Measurements from ENCODE around the gene CYP1B1.
"Not testable (repeated sequence)": the region's sequence is repeated elsewhere in the genome, so short reads cannot be mapped to it uniquely, and the experiment has no call there.

CYP1B1 gene

DNA sequence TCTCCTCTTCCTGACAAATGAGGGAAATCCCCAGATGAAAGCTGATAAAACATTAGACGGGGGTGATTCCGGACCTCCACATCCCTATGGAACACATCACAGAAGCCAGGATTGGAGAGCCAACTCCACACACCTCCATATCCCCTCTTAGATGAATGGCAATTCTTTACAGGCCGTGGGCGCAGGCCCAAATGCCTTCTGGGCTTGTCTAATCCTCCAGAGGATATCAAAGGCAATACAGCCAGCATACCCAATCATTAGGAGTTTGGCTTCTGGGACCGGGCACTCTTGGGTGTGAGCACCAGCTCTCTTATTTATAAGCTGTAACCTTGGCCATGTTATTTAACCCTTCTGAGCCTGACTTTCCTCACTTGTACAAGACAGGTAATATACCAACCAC lies 15.0 kb upstream of the CYP1B1 start:
- H2AFZ ChIP-seq (ENCODE audit: insufficient read depth, low read length, poor library complexity) = no peak overlapping the region
- H3K27ac ChIP-seq (ENCODE audit: low read depth, low read length) = no peak overlapping the region
- DNase-seq = no peak
- H3K4ac ChIP-seq (ENCODE audit: low read depth, low read length) = no peak overlapping the region
- peaks cover 2% of the 10 kb centered on the region for H3K9me3 ChIP-seq (ENCODE audit: insufficient read depth, low read depth, low read length)
- H3K79me2 ChIP-seq (ENCODE audit: control insufficient read depth, insufficient read depth, low read length, poor library complexity) = no peaks in the 10 kb centered on the region
- no peak overlapping the region for H3K4me3 ChIP-seq (ENCODE audit: low read depth, low read length)
- no peak overlapping the region for H3K9ac ChIP-seq (ENCODE audit: low read length)
- no peak overlapping the region for H2AK5ac ChIP-seq (ENCODE audit: low read length)
- H3K79me1 ChIP-seq (ENCODE audit: low read length) = no peaks in the 10 kb centered on the region
- H3K36me3 ChIP-seq (ENCODE audit: control insufficient read depth in 1 of 2, insufficient read depth in 2 of 2, low read length in 2 of 2) = no peaks in the 10 kb centered on the region
- H4K12ac ChIP-seq (ENCODE audit: low read depth, low read length) = no peak overlapping the region
- no peak overlapping the region for H2BK12ac ChIP-seq (ENCODE audit: low read length)
- H3K4me1 ChIP-seq (ENCODE audit: control insufficient read depth in 1 of 2, insufficient read depth in 2 of 2, low read length in 2 of 2) = peaks cover 9 to 11% of the 10 kb centered on the region in 2 experiments
- H4K91ac ChIP-seq (ENCODE audit: low read depth, low read length) = no peak overlapping the region
- H4K8ac ChIP-seq (ENCODE audit: low read depth, low read length) = no peak overlapping the region
- WGBS (ENCODE audit: extremely low coverage, insufficient coverage, insufficient read length) = no CpG with 5 or more reads among the region's 5 CpGs
- no peak overlapping the region for H3K18ac ChIP-seq (ENCODE audit: low read length)
- H3K4me2 ChIP-seq (ENCODE audit: low read length) = no peak overlapping the region
- no peak overlapping the region for H3K23ac ChIP-seq (ENCODE audit: low read length)
- H2BK5ac ChIP-seq (ENCODE audit: low read depth, low read length, poor library complexity) = no peak overlapping the region
- H2BK120ac ChIP-seq (ENCODE audit: insufficient read depth, low read length, poor library complexity) = no peak overlapping the region
- H3K27me3 ChIP-seq (ENCODE audit: insufficient read depth, low read length) = no peaks in the 10 kb centered on the region
- no peak overlapping the region for H3K14ac ChIP-seq (ENCODE audit: low read length)

DNA sequence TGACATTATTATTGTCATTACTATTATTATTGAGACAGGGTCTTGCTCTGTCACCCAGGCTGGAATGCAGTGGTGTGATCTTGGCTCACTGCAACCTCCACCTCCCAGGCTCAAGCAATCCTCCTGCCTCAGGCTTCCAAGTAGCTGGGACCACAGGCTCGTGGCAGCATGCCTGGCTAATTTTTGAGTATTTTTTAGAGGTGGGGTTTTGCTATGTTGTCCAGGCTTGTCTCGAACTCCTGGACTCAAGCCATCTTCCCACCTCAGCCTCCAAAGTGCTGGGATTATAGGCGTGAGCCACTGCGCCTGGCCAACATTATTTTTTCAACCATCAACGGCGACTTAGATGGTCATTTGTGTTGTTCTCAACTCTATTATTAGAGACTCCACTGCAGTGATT lies 14.3 kb upstream of the CYP1B1 start:
- not testable (repeated sequence) for H2BK120ac ChIP-seq (ENCODE audit: insufficient read depth, low read length, poor library complexity); H3K4me1 ChIP-seq (ENCODE audit: control insufficient read depth in 1 of 2, insufficient read depth in 2 of 2, low read length in 2 of 2); H2BK12ac ChIP-seq (ENCODE audit: low read length); H4K91ac ChIP-seq (ENCODE audit: low read depth, low read length); H2AK5ac ChIP-seq (ENCODE audit: low read length); H3K18ac ChIP-seq (ENCODE audit: low read length); H3K9ac ChIP-seq (ENCODE audit: low read length); H3K79me1 ChIP-seq (ENCODE audit: low read length); H3K14ac ChIP-seq (ENCODE audit: low read length); H3K23ac ChIP-seq (ENCODE audit: low read length); H3K4me3 ChIP-seq (ENCODE audit: low read depth, low read length); H3K27me3 ChIP-seq (ENCODE audit: insufficient read depth, low read length); H4K8ac ChIP-seq (ENCODE audit: low read depth, low read length); H3K27ac ChIP-seq (ENCODE audit: low read depth, low read length); H3K79me2 ChIP-seq (ENCODE audit: control insufficient read depth, insufficient read depth, low read length, poor library complexity); H2AFZ ChIP-seq (ENCODE audit: insufficient read depth, low read length, poor library complexity); H3K4ac ChIP-seq (ENCODE audit: low read depth, low read length); DNase-seq; H2BK5ac ChIP-seq (ENCODE audit: low read depth, low read length, poor library complexity); H4K12ac ChIP-seq (ENCODE audit: low read depth, low read length); H3K9me3 ChIP-seq (ENCODE audit: insufficient read depth, low read depth, low read length); H3K36me3 ChIP-seq (ENCODE audit: control insufficient read depth in 1 of 2, insufficient read depth in 2 of 2, low read length in 2 of 2); H3K4me2 ChIP-seq (ENCODE audit: low read length)
- no CpG with 5 or more reads among the region's 6 CpGs for WGBS (ENCODE audit: extremely low coverage, insufficient coverage, insufficient read length)

DNA sequence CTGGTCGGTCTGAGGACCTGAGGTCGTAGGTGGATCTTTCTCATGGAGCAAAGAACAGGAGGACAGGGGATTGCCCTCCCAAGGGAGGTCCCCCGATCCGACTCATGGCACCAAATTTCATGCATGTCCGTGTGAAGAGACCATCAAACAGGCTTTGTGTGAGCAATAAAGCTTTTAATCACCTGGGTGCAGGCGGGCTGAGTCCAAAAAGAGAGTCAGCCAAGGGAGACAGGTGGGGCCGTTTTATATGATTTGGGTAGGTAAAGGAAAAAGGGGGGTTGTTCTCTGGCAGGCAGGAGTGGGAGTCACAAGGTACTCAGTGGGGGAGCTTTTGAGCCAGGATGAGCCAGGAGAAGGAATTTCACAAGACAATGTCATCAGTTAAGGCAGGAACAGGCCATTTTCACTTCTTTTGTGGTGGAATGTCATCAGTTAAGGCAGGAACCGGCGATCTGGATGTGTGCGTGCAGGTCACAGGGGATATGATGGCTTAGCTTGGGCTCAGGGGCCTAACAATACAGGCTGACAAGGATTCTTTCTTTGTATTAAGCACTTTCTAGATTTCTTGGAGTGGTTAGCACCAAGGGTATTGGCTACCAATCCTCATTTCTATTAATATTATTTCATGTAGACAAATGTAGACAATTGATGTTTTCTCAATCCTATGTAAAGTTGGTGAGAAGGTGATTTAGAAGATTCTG lies 10.2 kb upstream of the CYP1B1 start:
- H2AFZ ChIP-seq (ENCODE audit: insufficient read depth, low read length, poor library complexity) = not testable (repeated sequence)

DNA sequence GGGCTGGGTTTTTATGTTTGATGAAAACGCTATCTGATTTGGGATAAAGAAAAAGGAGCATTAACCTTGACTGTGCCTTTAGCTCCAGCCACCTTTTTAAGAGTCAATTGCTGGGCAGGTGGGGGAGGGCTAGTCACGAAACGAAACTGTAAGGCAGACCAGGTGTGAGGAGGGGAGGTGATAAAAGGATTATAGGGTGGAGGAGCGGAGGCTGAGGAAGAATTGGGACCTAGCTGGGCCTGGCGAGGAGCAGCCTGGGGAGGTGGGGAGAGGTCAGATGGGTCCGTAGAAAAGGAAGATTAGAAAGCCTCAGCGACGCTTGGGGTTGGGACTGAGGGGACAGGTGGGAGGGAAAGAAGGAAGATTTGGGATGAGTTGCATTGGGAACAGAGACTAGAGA lies 8.6 kb upstream of the CYP1B1 start:
- not testable (repeated sequence) for H3K36me3 ChIP-seq (ENCODE audit: control insufficient read depth in 1 of 2, insufficient read depth in 2 of 2, low read length in 2 of 2); H4K12ac ChIP-seq (ENCODE audit: low read depth, low read length); H2BK5ac ChIP-seq (ENCODE audit: low read depth, low read length, poor library complexity); H3K4me3 ChIP-seq (ENCODE audit: low read depth, low read length); H3K4ac ChIP-seq (ENCODE audit: low read depth, low read length); H3K4me2 ChIP-seq (ENCODE audit: low read length); H3K9ac ChIP-seq (ENCODE audit: low read length); H2BK120ac ChIP-seq (ENCODE audit: insufficient read depth, low read length, poor library complexity); H3K23ac ChIP-seq (ENCODE audit: low read length); H3K27ac ChIP-seq (ENCODE audit: low read depth, low read length); H4K8ac ChIP-seq (ENCODE audit: low read depth, low read length); H2AK5ac ChIP-seq (ENCODE audit: low read length); H3K79me1 ChIP-seq (ENCODE audit: low read length); H3K14ac ChIP-seq (ENCODE audit: low read length); H2AFZ ChIP-seq (ENCODE audit: insufficient read depth, low read length, poor library complexity); H3K18ac ChIP-seq (ENCODE audit: low read length); H3K4me1 ChIP-seq (ENCODE audit: control insufficient read depth in 1 of 2, insufficient read depth in 2 of 2, low read length in 2 of 2); H3K9me3 ChIP-seq (ENCODE audit: insufficient read depth, low read depth, low read length); H3K27me3 ChIP-seq (ENCODE audit: insufficient read depth, low read length); H4K91ac ChIP-seq (ENCODE audit: low read depth, low read length); H2BK12ac ChIP-seq (ENCODE audit: low read length); H3K79me2 ChIP-seq (ENCODE audit: control insufficient read depth, insufficient read depth, low read length, poor library complexity); DNase-seq
- WGBS (ENCODE audit: extremely low coverage, insufficient coverage, insufficient read length) = no CpG with 5 or more reads among the region's 8 CpGs

More for the DNA sequence above, 10.2 kb upstream of the CYP1B1 start:
- WGBS (ENCODE audit: extremely low coverage, insufficient coverage, insufficient read length) = no CpG with 5 or more reads among the region's 10 CpGs
- not testable (repeated sequence) for H3K4me2 ChIP-seq (ENCODE audit: low read length); H3K14ac ChIP-seq (ENCODE audit: low read length); H3K79me2 ChIP-seq (ENCODE audit: control insufficient read depth, insufficient read depth, low read length, poor library complexity); H4K8ac ChIP-seq (ENCODE audit: low read depth, low read length); H2BK120ac ChIP-seq (ENCODE audit: insufficient read depth, low read length, poor library complexity); H3K4me3 ChIP-seq (ENCODE audit: low read depth, low read length); H3K27ac ChIP-seq (ENCODE audit: low read depth, low read length); H3K4me1 ChIP-seq (ENCODE audit: control insufficient read depth in 1 of 2, insufficient read depth in 2 of 2, low read length in 2 of 2); H3K4ac ChIP-seq (ENCODE audit: low read depth, low read length); H4K12ac ChIP-seq (ENCODE audit: low read depth, low read length); H3K36me3 ChIP-seq (ENCODE audit: control insufficient read depth in 1 of 2, insufficient read depth in 2 of 2, low read length in 2 of 2); H4K91ac ChIP-seq (ENCODE audit: low read depth, low read length); H3K79me1 ChIP-seq (ENCODE audit: low read length); H3K23ac ChIP-seq (ENCODE audit: low read length); H3K9me3 ChIP-seq (ENCODE audit: insufficient read depth, low read depth, low read length); DNase-seq; H2BK5ac ChIP-seq (ENCODE audit: low read depth, low read length, poor library complexity); H3K18ac ChIP-seq (ENCODE audit: low read length); H3K9ac ChIP-seq (ENCODE audit: low read length); H3K27me3 ChIP-seq (ENCODE audit: insufficient read depth, low read length); H2BK12ac ChIP-seq (ENCODE audit: low read length); H2AK5ac ChIP-seq (ENCODE audit: low read length)

All from trophoblast cell (in vitro differentiated cells and primary cell).